ENCODE results near the gene RAB10. TPM values are rescaled to one million over a fixed set of nuclear protein-coding genes. Genes with fewer than 3 reads are reported as not detected.
A peak's percentile ranks its signal among the peaks of the same experiment; 100 is the strongest.

RAB10 gene
- total RNA-seq, 2 experiments from 2014 or later: 116 to 117 TPM

- H3K9me3 Mint-ChIP-seq: no peaks in the 10 kb centered on the region
- peaks cover 3% of the 10 kb centered on the region for H3K36me3 Mint-ChIP-seq (ENCODE audit: low read depth)
- peak within 1 kb of the TSS; percentile 62 for H3K4me3 Mint-ChIP-seq
- H3K4me1 Mint-ChIP-seq: peaks cover 14% of the 10 kb centered on the region
- CTCF ChIA-PET: no interaction called here
- DNase-seq: no peak
- peaks cover 46% of the 10 kb centered on the region for H3K27me3 Mint-ChIP-seq
- POLR2A ChIA-PET: no interaction called here
- no peak within 1 kb of the TSS for H3K27ac Mint-ChIP-seq
Observed at GRCh38 chr2:26172871-26173775, 139.2 kb downstream of the RAB10 start, which contains the start of gene GAREM2. Gene GAREM2 (plus strand): TSS chr2:26173088. CDS start chr2:26173221, 133 bp downstream.

- CTCF ChIA-PET: interaction anchor here (0.6 kb wide), 1 partner anchor 181 kb away, joined by 7 read pairs; no protein-coding TSS in a partner anchor
Observed at GRCh38 chr2:26173776-26174482, 140.0 kb downstream of the RAB10 start.

DNA sequence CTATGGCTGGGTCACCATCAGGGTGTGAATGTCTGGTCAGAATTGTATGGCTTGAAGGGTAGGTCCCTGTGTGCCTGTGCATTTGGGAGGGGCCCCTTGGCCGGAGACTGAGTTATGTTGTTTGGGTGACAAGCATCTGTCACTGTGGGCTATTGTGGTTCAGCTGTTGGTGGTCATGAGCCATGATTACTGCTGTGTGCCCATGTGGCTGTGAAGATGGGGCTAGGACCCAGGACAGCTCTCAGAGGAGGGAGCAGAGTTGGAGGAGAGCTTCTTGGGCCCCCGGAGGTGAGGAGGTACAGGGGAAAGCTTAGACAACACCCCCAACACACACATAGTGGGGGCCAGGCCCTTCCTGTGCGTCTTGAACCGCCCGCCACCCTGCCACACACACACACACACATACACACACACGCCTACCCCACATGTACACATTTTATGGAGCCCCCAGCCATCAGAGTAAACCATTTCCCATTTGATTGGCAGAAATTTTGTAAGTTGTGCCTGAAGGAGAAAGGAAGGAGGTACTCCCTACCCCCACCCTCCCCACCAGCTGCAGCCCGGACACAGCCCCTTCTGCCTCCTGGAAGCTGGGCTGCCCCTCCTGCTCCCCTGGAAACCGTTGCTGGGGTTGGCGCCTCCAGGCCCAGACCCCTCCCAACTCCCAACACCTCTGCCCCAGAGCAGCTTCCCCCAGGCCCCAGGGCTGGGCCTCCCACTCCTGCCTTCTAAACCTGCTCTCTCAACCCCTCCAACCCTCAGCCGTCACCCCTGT lies 141.0 kb downstream of the RAB10 start:
- ChIA-PET CTCF (interaction anchor here (0.6 kb wide), 1 partner anchor 182 kb away, joined by 7 read pairs; no protein-coding TSS in a partner anchor), POLR2A (no interaction called here)
- H3K4me1 Mint-ChIP-seq: peaks cover 20% of the 10 kb centered on the region
- DNase-seq: no peak
- H3K36me3 Mint-ChIP-seq (ENCODE audit: low read depth): peaks cover 3% of the 10 kb centered on the region
- no peak overlapping the region for H3K27ac Mint-ChIP-seq
- H3K4me3 Mint-ChIP-seq: no peak overlapping the region
- peaks cover 45% of the 10 kb centered on the region for H3K27me3 Mint-ChIP-seq
- H3K9me3 Mint-ChIP-seq: no peaks in the 10 kb centered on the region

More at GRCh38 chr2:26173776-26174482, 140.0 kb downstream of the RAB10 start:
- H3K27ac Mint-ChIP-seq: no peak overlapping the region
- peaks cover 48% of the 10 kb centered on the region for H3K27me3 Mint-ChIP-seq
- H3K36me3 Mint-ChIP-seq (ENCODE audit: low read depth): peaks cover 3% of the 10 kb centered on the region
- peaks cover 16% of the 10 kb centered on the region for H3K4me1 Mint-ChIP-seq
- POLR2A ChIA-PET: no interaction called here
- no peak for DNase-seq
- H3K4me3 Mint-ChIP-seq: peak overlapping the region; percentile 35
- H3K9me3 Mint-ChIP-seq: no peaks in the 10 kb centered on the region

DNA sequence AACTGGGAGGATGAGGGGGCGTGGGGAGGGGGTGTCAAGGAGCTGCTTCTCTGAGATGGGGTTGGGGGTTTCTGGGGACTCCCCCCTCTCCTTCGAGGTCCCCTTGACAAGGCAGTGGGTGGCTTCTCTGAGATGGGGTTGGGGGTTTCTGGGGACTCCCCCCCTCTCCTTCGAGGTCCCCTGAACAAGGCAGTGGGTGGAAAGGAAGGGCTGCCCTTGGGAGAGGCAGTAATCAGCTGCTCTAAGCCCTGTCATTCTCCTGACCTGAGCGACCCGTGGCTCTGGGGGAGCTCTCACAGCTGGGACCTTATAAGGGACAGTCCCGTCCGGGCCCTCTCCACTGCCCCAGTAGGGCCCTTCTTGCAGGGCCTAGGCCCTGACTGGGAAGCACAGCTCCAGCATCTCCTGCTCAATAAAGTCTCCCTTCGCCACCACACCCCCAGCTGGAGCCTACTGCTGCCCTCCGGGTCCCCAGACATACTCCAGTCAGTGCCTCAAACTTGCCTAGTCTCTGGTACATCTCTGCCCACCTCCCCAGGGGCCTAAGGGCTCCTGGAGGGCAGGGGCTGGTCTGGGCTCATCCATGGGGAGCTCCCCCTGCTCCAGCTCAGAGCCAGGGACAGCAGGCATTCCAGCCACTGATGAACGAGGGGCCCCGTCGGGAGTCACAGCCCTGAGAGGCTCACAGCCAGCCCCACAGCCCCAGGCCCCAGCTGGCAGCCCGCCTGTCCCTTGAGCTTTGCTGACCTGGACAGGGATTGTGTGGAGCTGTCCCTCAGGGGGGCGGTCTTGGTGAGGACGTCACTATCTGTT lies 141.8 kb downstream of the RAB10 start:
- CTCF ChIA-PET: interaction anchor here (0.8 kb wide), 1 partner anchor 9 kb away, joined by 3 read pairs; no protein-coding TSS in a partner anchor
- Mint-ChIP-seq H3K27me3 (peaks cover 49% of the 10 kb centered on the region), H3K4me1 (peaks cover 22% of the 10 kb centered on the region), H3K4me3 (no peak overlapping the region), H3K36me3 (ENCODE audit: low read depth) (peaks cover 3% of the 10 kb centered on the region), H3K9me3 (no peaks in the 10 kb centered on the region), H3K27ac (no peak overlapping the region)
- no peak for DNase-seq
- POLR2A ChIA-PET: interaction anchor here (1.2 kb wide), 1 partner anchor 9 kb away, joined by 5 read pairs; no protein-coding TSS in a partner anchor

DNA sequence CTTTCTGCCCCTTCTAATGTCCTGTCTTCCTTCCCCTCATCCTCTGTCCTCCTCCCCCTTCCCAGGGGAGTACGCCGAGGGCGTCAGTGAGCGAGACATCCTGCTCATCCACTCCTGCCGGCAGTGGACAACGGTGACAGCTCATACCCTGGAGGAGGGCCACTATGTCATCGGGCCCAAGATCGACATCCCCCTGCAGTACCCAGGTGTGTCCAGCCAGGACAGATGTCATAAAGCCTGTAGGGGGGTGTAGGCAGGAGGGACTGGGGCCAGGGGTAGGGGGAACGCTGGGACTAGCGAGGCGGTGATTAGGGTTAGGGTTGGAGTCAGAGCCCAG lies 142.4 kb downstream of the RAB10 start:
- Mint-ChIP-seq H3K4me3 (no peak overlapping the region), H3K27ac (no peak overlapping the region), H3K4me1 (peaks cover 22% of the 10 kb centered on the region), H3K9me3 (no peaks in the 10 kb centered on the region), H3K36me3 (ENCODE audit: low read depth) (peaks cover 3% of the 10 kb centered on the region), H3K27me3 (peaks cover 47% of the 10 kb centered on the region)
- DNase-seq: no peak
- POLR2A ChIA-PET: interaction anchor here (1.2 kb wide), 1 partner anchor 8 kb away, joined by 5 read pairs; no protein-coding TSS in a partner anchor
- CTCF ChIA-PET: interaction anchor here (0.8 kb wide), 1 partner anchor 8 kb away, joined by 3 read pairs; no protein-coding TSS in a partner anchor

- Mint-ChIP-seq H3K27ac (no peak overlapping the region), H3K4me1 (peaks cover 15% of the 10 kb centered on the region), H3K36me3 (ENCODE audit: low read depth) (no peaks in the 10 kb centered on the region), H3K4me3 (no peak overlapping the region), H3K9me3 (no peaks in the 10 kb centered on the region), H3K27me3 (peaks cover 41% of the 10 kb centered on the region)
- no peak for DNase-seq
- ChIA-PET CTCF (no interaction called here), POLR2A (no interaction called here)
Observed at GRCh38 chr2:26177122-26177521, 143.2 kb downstream of the RAB10 start.

DNA sequence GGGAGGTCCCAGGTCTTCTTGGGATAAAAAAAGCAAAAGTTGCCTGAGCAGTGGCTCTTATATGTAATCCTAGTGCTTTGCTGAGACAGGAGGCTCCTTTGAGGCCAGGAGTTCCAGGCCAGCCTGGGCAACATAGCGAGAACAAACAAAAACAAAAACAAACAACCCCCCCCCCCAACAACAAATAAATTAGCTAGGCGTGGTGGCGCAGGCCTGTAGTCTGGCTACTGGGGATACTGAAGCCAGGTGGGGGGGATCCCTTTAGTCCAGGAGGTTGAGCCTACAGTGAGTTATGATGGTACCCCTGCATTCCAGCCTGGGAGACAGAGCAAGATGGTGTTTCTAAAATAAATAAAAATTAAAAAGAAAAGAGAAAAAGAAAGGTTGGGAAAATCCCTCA lies 144.4 kb downstream of the RAB10 start:
- POLR2A ChIA-PET: no interaction called here
- Mint-ChIP-seq H3K27me3 (peaks cover 40% of the 10 kb centered on the region), H3K4me3 (no peak overlapping the region), H3K27ac (no peak overlapping the region), H3K36me3 (ENCODE audit: low read depth) (no peaks in the 10 kb centered on the region), H3K9me3 (no peaks in the 10 kb centered on the region), H3K4me1 (peaks cover 12% of the 10 kb centered on the region)
- CTCF ChIA-PET: interaction anchor here (0.6 kb wide), 1 partner anchor 284 kb away, joined by 5 read pairs; no protein-coding TSS in a partner anchor
- DNase-seq: no peak

DNA sequence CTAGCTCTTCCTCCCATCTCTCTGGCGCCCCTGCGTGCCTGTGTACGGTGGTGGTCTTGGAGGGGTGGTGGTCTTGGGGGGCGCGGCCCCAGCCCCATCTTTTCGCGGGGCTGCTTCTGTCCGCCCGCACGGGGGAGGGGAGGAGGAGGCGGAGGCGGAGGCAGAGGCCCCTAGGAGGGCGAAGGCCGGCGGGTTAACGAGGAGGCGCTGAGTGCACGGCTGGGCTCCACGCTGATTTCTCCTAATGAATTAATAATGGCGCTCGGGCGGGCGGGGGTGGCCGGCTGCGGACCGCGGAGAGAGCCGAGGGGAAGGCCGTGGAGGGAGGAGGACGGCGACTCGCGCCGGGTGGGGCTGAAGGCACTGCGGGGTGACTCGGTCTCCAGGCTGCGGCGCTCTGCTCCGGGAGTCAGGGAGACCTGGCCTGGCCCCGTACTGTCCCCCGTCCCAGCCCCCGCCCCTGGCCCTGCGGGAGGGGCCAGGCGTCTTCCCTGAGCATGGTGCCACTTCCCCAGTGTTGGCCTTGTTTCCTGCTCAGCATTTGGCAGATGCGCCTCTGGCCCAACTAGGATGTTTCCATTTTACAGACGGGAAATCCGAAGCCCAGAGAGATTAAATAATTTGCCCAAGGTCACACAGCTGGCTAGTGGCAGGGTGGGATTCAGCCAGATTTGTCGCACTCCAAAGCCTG lies 145.0 kb downstream of the RAB10 start:
- H3K4me3 Mint-ChIP-seq: no peak overlapping the region
- H3K9me3 Mint-ChIP-seq: no peaks in the 10 kb centered on the region
- DNase-seq: no peak
- CTCF ChIA-PET: interaction anchor here (0.6 to 0.9 kb wide), 2 partner anchors 19 to 283 kb away, joined by 3 to 5 read pairs; no protein-coding TSS in a partner anchor
- no peaks in the 10 kb centered on the region for H3K36me3 Mint-ChIP-seq (ENCODE audit: low read depth)
- POLR2A ChIA-PET: no interaction called here
- peaks cover 42% of the 10 kb centered on the region for H3K27me3 Mint-ChIP-seq
- no peak overlapping the region for H3K27ac Mint-ChIP-seq
- peaks cover 15% of the 10 kb centered on the region for H3K4me1 Mint-ChIP-seq

DNA sequence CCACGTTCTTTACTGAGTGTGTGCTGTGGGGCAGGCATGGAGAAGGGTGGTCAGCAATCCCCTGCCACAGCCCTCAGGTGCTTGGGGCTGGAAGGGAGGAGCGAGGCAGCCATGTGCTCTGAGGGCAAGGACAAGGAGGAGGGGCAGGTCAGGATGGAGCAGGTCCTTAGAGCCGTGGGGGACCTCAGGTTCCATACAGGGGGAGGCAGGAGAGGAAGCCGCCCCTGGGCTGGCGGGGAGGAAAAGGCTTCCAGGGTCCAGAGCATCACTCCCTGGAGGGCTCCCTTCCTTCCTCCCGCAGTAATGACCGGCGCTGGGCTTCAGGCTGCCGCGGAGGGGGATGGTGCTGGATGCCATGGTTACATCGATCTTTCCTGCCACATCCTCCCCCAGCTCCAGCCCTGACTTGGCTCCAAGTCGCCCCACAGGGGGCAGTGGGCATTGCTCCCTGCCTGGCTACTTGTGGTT lies 145.6 kb downstream of the RAB10 start:
- H3K4me3 Mint-ChIP-seq: no peak overlapping the region
- DNase-seq: no peak

DNA sequence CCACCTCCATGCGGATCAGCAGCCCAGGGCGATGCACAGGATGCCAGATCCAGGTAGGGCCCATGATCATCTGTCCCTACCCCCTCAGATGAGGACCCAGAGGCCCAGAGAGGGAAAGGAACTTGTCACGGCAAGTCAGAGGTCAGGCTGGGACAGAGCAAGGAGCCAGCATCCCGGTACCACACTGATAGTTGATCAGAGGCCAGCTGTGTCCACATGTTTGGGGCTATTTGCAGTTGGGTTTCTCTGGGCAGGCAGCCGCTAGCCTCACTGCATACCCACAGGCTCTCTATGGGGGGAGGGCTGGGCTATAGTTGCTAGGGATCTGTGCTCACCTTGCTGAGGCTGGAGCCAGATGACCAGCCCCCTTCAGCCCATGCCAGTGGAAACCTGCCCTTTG lies 148.6 kb downstream of the RAB10 start:
- Mint-ChIP-seq H3K27me3 (peaks cover 28% of the 10 kb centered on the region), H3K27ac (no peak overlapping the region), H3K4me3 (no peak overlapping the region), H3K9me3 (no peaks in the 10 kb centered on the region), H3K4me1 (peaks cover 23% of the 10 kb centered on the region), H3K36me3 (ENCODE audit: low read depth) (no peaks in the 10 kb centered on the region)
- no peak for DNase-seq
- POLR2A ChIA-PET: no interaction called here
- CTCF ChIA-PET: interaction anchor here (1.2 kb wide), 1 partner anchor 232 kb away, joined by 4 read pairs; no protein-coding TSS in a partner anchor

More for the DNA sequence above, 145.6 kb downstream of the RAB10 start:
- ChIA-PET CTCF (interaction anchor here (0.9 kb wide), 1 partner anchor 18 kb away, joined by 3 read pairs; no protein-coding TSS in a partner anchor), POLR2A (no interaction called here)
- Mint-ChIP-seq H3K27ac (no peak overlapping the region), H3K36me3 (ENCODE audit: low read depth) (no peaks in the 10 kb centered on the region), H3K9me3 (no peaks in the 10 kb centered on the region), H3K27me3 (peaks cover 40% of the 10 kb centered on the region), H3K4me1 (peaks cover 15% of the 10 kb centered on the region)

DNA sequence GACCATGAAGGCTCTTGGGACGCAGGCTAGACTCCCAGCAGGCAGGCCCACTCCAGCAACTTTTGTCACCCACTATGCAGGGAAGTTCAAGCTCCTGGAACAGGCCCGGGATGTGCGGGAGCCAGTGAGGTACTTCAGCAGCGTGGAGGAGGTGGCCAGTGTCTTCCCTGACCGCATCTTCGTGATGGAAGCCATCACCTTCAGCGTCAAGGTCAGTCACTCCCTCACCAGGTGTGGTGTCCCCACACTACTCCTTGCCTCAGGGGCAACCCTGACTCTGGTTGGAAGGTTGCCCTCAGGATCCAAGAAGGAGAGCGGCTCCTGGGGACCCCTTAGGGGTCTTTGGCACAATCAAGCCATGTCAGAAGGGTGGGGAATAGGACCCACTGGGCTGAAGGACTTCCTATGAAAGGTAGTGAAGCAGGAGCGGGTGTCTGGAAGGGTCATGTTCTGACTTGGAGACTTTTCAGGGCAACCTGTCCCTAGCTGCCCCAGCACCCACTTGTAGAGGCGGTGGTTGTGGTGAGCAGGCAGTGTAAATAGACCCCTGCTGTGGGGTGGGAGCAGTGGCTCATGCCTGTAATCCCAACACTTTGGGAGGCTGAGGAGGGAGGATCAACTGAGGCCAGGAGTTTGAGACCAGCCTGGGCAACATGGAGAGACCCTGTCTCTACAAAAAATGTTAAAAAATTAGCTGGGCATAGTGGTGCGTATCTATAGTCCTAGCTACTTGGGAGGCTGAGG lies 149.2 kb downstream of the RAB10 start:
- Mint-ChIP-seq H3K36me3 (ENCODE audit: low read depth) (no peaks in the 10 kb centered on the region), H3K9me3 (no peaks in the 10 kb centered on the region), H3K27ac (no peak overlapping the region), H3K27me3 (peaks cover 27% of the 10 kb centered on the region), H3K4me3 (no peak overlapping the region), H3K4me1 (peaks cover 23% of the 10 kb centered on the region)
- CTCF ChIA-PET: interaction anchor here (1.9 to 2.0 kb wide), 3 partner anchors 15 to 286 kb away, joined by 6 to 9 read pairs (median 9); partner anchors contain the start of gene HADHA
- DNase-seq: no peak
- POLR2A ChIA-PET: interaction anchor here (4.1 kb wide), 1 partner anchor 62 kb away, joined by 19 read pairs; the partner anchor contains the start of genes HADHA and HADHB

All from activated CD4-positive, alpha-beta memory T cell treated with anti-CD3 and anti-CD28 coated beads, Interleukin-2, amount 10 ng/mL, durations not matched to agents 7 days and 5 days (primary cell).